Activated T-helper 1 cell treated with anti-CD3 and anti-CD28 coated beads, Interleukin-12 subunit alpha, Interleukin-12 subunit beta, Interleukin-2, Interleukin-4 antibody, amounts not matched to agents 30 ng/mL and 10 ng/mL and 1 ng/mL, durations not matched to agents 14 hours and 24 hours and 36 hours (primary cell): ENCODE results near the gene VCAN. TPM values are rescaled to one million over a fixed set of nuclear protein-coding genes. Genes with fewer than 3 reads are reported as not detected.

Source experiments
- DNase-seq: peaks from one replicate; pipeline ENCODE4 v3.0.0; 2021; ENCODE audit warnings: low spot score
- H3K27ac Mint-ChIP-seq: one replicate; pipeline ENCODE4 v1.8.0; 2021; ENCODE audit warnings: mild to moderate bottlenecking, mixed read lengths
- H3K27me3 Mint-ChIP-seq: one replicate; pipeline ENCODE4 v1.8.0; 2022; ENCODE audit warnings: mild to moderate bottlenecking, moderate library complexity, mixed read lengths; ENCODE audit not compliant: insufficient read depth
- H3K36me3 Mint-ChIP-seq: one replicate; pipeline ENCODE4 v1.8.0; 2021; ENCODE audit warnings: low read depth, mixed read lengths
- H3K4me1 Mint-ChIP-seq: one replicate; pipeline ENCODE4 v1.8.0; 2021; ENCODE audit warnings: low read depth, mixed read lengths
- H3K4me3 Mint-ChIP-seq: one replicate; pipeline ENCODE4 v1.8.0; 2021; ENCODE audit warnings: mild to moderate bottlenecking, moderate library complexity, mixed read lengths
- H3K9me3 Mint-ChIP-seq: one replicate; pipeline ENCODE4 v1.8.0; 2021; ENCODE audit warnings: mixed read lengths
- intact Hi-C: fragments of 100-400 bp; cut with micrococcal nuclease; formaldehyde crosslinking; loops from one replicate; pipeline ENCODE4 v1.15.1; 2024
- total RNA-seq: library from RNA; stranded (reverse); gene quantifications from 2 replicates; pipeline ENCODE4 v1.2.3, GENCODE V29; 2022

VCAN gene
- total RNA-seq, 1 donor from 2014 or later = 0.05 TPM

DNA sequence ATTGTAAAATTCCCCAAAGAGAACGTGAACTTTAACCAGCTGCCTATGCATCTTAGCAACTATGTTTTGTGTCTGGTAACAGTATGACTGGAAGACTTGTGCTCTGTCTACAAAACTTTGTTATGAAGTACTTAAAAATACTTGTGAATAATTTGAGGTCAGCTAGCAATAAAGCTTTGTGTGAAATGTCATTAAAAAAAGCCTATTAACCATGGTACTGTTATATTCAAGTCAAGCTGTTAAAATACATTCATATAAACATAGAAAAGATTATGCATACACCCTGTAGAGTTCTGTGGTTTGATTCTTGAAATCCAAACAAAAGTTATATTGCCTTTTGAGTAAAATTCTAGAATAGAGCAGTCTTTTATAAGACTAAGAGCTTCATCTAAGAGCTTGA lies 60.1 kb downstream of the VCAN start:
- intact Hi-C loops = no loop called here
- Mint-ChIP-seq H3K27ac (no peak overlapping the region), H3K4me1 (no peaks in the 10 kb centered on the region), H3K4me3 (no peak overlapping the region), H3K36me3 (no peaks in the 10 kb centered on the region), H3K27me3 (peaks cover 10% of the 10 kb centered on the region), H3K9me3 (no peaks in the 10 kb centered on the region)
- DNase-seq = no peak

DNA sequence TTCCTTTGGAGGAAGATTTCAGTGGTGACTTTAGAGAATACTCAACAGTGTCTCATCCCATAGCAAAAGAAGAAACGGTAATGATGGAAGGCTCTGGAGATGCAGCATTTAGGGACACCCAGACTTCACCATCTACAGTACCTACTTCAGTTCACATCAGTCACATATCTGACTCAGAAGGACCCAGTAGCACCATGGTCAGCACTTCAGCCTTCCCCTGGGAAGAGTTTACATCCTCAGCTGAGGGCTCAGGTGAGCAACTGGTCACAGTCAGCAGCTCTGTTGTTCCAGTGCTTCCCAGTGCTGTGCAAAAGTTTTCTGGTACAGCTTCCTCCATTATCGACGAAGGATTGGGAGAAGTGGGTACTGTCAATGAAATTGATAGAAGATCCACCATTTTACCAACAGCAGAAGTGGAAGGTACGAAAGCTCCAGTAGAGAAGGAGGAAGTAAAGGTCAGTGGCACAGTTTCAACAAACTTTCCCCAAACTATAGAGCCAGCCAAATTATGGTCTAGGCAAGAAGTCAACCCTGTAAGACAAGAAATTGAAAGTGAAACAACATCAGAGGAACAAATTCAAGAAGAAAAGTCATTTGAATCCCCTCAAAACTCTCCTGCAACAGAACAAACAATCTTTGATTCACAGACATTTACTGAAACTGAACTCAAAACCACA lies 67.4 kb downstream of the VCAN start:
- peaks cover 2% of the 10 kb centered on the region for H3K27me3 Mint-ChIP-seq
- intact Hi-C loops = no loop called here
- H3K4me3 Mint-ChIP-seq = peak overlapping the region; percentile 3
- no peak for DNase-seq
- H3K4me1 Mint-ChIP-seq = peaks cover 10% of the 10 kb centered on the region
- H3K36me3 Mint-ChIP-seq = no peaks in the 10 kb centered on the region
- H3K27ac Mint-ChIP-seq = no peak overlapping the region
- H3K9me3 Mint-ChIP-seq = peaks cover 4% of the 10 kb centered on the region

DNA sequence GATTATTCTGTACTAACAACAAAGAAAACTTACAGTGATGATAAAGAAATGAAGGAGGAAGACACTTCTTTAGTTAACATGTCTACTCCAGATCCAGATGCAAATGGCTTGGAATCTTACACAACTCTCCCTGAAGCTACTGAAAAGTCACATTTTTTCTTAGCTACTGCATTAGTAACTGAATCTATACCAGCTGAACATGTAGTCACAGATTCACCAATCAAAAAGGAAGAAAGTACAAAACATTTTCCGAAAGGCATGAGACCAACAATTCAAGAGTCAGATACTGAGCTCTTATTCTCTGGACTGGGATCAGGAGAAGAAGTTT lies 67.9 kb downstream of the VCAN start:
- peaks cover 10% of the 10 kb centered on the region for H3K4me1 Mint-ChIP-seq
- peaks cover 4% of the 10 kb centered on the region for H3K9me3 Mint-ChIP-seq
- H3K4me3 Mint-ChIP-seq = peak overlapping the region; percentile 3
- no peak for DNase-seq
- no peaks in the 10 kb centered on the region for H3K36me3 Mint-ChIP-seq
- peaks cover 2% of the 10 kb centered on the region for H3K27me3 Mint-ChIP-seq
- H3K27ac Mint-ChIP-seq = no peak overlapping the region
- intact Hi-C loops = no loop called here

DNA sequence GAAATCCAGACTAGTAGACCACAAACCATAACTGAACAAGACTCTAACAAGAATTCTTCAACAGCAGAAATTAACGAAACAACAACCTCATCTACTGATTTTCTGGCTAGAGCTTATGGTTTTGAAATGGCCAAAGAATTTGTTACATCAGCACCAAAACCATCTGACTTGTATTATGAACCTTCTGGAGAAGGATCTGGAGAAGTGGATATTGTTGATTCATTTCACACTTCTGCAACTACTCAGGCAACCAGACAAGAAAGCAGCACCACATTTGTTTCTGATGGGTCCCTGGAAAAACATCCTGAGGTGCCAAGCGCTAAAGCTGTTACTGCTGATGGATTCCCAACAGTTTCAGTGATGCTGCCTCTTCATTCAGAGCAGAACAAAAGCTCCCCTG lies 68.6 kb downstream of the VCAN start:
- Mint-ChIP-seq H3K27ac (no peak overlapping the region), H3K36me3 (no peaks in the 10 kb centered on the region), H3K4me1 (peaks cover 10% of the 10 kb centered on the region), H3K27me3 (peaks cover under 1% of the 10 kb centered on the region), H3K9me3 (peaks cover 4% of the 10 kb centered on the region), H3K4me3 (no peak overlapping the region)
- DNase-seq = no peak
- intact Hi-C loops = no loop called here

DNA sequence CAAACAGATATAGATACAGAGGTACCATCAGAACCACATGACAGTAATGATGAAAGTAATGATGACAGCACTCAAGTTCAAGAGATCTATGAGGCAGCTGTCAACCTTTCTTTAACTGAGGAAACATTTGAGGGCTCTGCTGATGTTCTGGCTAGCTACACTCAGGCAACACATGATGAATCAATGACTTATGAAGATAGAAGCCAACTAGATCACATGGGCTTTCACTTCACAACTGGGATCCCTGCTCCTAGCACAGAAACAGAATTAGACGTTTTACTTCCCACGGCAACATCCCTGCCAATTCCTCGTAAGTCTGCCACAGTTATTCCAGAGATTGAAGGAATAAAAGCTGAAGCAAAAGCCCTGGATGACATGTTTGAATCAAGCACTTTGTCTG lies 69.2 kb downstream of the VCAN start:
- no peaks in the 10 kb centered on the region for H3K36me3 Mint-ChIP-seq
- H3K4me3 Mint-ChIP-seq = no peak overlapping the region
- peaks cover 10% of the 10 kb centered on the region for H3K4me1 Mint-ChIP-seq
- no peaks in the 10 kb centered on the region for H3K27me3 Mint-ChIP-seq
- H3K9me3 Mint-ChIP-seq = peaks cover 4% of the 10 kb centered on the region
- no peak overlapping the region for H3K27ac Mint-ChIP-seq
- intact Hi-C loops = no loop called here
- no peak for DNase-seq

DNA sequence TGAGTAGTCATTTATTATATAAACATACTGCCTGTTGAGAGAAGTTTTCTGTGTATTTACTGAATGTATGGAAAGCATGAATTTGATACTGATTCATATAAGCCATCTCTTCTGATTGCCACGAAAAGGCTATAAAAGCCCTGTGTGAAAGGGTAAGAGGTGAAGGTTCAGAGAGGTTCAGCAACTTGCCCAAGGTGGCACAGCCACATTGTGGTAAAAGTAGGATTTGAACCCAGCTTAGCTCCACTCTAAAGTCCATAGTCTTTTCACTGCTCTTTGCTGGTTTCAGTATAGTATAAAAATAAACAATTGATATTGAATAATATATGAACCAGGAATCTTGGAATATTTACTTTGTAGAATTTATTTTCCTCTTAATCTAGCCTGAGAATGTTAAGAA lies 71.3 kb downstream of the VCAN start:
- Mint-ChIP-seq H3K36me3 (no peaks in the 10 kb centered on the region), H3K27me3 (peaks cover 2% of the 10 kb centered on the region), H3K27ac (no peak overlapping the region), H3K4me1 (peaks cover 10% of the 10 kb centered on the region), H3K4me3 (no peak overlapping the region), H3K9me3 (peaks cover 2% of the 10 kb centered on the region)
- intact Hi-C loops = no loop called here
- DNase-seq = no peak

DNA sequence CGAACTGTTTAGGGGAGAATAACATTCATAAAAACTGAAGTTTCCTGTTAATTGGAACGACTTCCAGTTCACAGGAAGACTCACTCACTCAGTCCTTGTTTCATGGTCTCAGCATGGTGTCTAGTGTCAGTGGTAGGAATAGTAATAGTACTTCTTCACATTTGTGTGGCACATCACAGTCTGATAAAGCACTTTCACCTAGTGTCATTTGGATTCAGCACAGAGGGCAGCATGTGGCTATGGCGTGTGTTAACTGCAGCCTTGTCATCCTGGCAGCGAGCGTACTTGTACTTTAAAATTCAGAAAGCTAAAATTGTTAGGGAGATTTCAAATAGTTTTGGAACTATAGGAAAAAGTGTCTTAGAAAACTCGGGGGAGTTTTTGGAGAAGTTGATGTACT lies 72.4 kb downstream of the VCAN start:
- H3K4me3 Mint-ChIP-seq = no peak overlapping the region
- H3K27ac Mint-ChIP-seq = no peak overlapping the region
- intact Hi-C loops = no loop called here
- H3K36me3 Mint-ChIP-seq = no peaks in the 10 kb centered on the region
- H3K4me1 Mint-ChIP-seq = peaks cover 8% of the 10 kb centered on the region
- H3K9me3 Mint-ChIP-seq = no peaks in the 10 kb centered on the region
- no peak for DNase-seq
- peaks cover 2% of the 10 kb centered on the region for H3K27me3 Mint-ChIP-seq

DNA sequence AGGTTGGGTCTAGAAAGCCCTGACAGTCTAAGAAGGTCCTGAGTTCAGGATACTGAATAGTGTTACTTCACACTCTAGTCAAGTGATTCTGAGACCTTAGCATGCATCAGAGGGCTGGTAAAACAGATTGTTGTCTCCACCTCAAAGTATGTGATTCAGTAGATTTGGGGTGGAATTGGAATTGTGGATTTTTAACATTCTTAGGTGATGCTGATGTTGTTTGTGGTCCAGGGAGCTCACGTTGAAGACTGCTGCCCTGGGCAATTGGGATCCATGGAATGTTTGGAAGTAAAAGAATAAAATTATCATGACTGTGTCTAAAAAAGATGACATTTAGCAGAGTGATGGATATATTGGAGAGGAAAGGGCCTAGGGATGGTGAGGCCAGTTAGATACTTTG lies 75.6 kb downstream of the VCAN start:
- no peak overlapping the region for H3K27ac Mint-ChIP-seq
- H3K9me3 Mint-ChIP-seq = no peaks in the 10 kb centered on the region
- intact Hi-C loops = no loop called here
- peaks cover 3% of the 10 kb centered on the region for H3K27me3 Mint-ChIP-seq
- no peak for DNase-seq
- no peaks in the 10 kb centered on the region for H3K36me3 Mint-ChIP-seq
- H3K4me1 Mint-ChIP-seq = no peaks in the 10 kb centered on the region
- H3K4me3 Mint-ChIP-seq = no peak overlapping the region

DNA sequence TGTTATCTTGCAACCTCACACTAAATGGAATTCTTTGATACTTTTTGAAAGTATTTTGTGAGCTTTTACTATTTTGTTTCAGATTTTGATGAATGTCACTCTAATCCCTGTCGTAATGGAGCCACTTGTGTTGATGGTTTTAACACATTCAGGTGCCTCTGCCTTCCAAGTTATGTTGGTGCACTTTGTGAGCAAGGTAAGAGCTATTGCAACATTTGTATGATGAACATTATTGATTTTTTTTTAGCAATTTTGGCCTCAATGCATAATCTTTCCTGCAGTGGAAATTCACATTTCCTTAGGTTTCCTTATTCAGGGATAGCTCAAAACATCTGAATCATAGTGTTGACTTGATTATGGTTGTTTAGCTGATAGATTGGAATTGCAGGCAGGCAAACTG lies 76.3 kb downstream of the VCAN start:
- Mint-ChIP-seq H3K27ac (no peak overlapping the region), H3K4me3 (no peak overlapping the region), H3K36me3 (no peaks in the 10 kb centered on the region), H3K4me1 (no peaks in the 10 kb centered on the region), H3K27me3 (peaks cover 3% of the 10 kb centered on the region), H3K9me3 (no peaks in the 10 kb centered on the region)
- intact Hi-C loops = no loop called here
- DNase-seq = no peak

DNA sequence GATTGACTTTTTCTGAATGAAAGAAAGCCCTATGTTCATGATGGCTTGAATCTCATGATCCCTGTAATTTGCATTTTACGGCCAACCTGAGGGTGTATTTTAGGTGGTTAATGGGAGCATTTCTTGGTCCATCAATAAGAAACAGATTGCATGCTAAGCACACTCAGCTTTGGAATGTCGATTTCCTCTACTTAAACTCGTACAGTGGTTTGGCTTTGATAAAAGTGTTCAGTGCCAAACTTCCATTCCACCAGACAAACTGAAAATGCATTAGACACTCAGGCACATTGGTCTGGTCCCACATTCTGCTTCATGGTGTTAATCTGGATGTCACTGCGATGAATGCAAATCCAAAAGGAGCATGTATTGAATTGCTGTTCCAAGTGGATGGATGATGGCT lies 77.0 kb downstream of the VCAN start:
- H3K27me3 Mint-ChIP-seq = peaks cover 3% of the 10 kb centered on the region
- H3K9me3 Mint-ChIP-seq = no peaks in the 10 kb centered on the region
- H3K36me3 Mint-ChIP-seq = no peaks in the 10 kb centered on the region
- no peak overlapping the region for H3K4me3 Mint-ChIP-seq
- DNase-seq = no peak
- H3K27ac Mint-ChIP-seq = no peak overlapping the region
- H3K4me1 Mint-ChIP-seq = no peaks in the 10 kb centered on the region
- intact Hi-C loops = no loop called here

DNA sequence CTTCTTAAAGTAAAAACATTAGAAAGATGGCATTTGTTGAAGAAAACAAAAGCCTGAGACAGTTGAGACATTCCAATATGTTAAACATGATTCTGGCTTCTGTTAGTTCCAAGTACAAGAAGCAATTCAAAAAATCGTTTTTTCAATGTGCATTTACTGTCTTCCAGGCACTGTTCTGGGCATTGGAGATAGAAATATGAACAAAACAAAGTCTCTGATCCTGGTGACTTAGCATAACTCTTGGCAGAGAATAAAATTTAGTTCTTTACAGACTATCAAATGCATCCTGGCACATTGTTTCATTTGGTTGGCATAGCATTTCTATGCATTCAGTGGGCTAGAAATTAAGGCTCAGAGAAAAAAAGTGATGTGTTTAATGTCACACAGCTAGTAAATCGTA lies 77.5 kb downstream of the VCAN start:
- Mint-ChIP-seq H3K36me3 (no peaks in the 10 kb centered on the region), H3K4me3 (no peak overlapping the region), H3K27me3 (peaks cover 3% of the 10 kb centered on the region), H3K4me1 (no peaks in the 10 kb centered on the region), H3K27ac (no peak overlapping the region), H3K9me3 (no peaks in the 10 kb centered on the region)
- intact Hi-C loops = no loop called here
- no peak for DNase-seq

DNA sequence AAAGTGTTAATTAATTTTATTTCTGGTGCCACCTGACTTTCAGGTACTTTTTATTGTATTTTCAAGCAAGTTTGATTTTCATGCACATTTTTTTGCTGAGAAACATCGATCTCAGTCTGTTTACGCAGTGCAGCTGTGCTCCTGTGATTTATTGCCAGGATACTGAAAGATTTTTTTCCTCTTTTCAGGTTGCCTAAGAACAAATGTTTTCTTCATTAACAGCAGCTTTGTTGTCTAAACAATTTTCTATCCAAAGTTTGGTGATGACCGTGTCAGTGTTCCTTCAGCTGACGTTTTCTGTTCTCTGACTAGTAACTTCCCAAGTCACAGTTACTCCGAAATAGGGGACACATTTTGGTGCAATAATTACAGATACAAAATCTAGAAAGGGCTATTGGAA lies 78.1 kb downstream of the VCAN start:
- intact Hi-C loops = no loop called here
- H3K9me3 Mint-ChIP-seq = no peaks in the 10 kb centered on the region
- no peak overlapping the region for H3K4me3 Mint-ChIP-seq
- H3K4me1 Mint-ChIP-seq = no peaks in the 10 kb centered on the region
- H3K27me3 Mint-ChIP-seq = peaks cover 3% of the 10 kb centered on the region
- H3K36me3 Mint-ChIP-seq = no peaks in the 10 kb centered on the region
- DNase-seq = no peak
- no peak overlapping the region for H3K27ac Mint-ChIP-seq

DNA sequence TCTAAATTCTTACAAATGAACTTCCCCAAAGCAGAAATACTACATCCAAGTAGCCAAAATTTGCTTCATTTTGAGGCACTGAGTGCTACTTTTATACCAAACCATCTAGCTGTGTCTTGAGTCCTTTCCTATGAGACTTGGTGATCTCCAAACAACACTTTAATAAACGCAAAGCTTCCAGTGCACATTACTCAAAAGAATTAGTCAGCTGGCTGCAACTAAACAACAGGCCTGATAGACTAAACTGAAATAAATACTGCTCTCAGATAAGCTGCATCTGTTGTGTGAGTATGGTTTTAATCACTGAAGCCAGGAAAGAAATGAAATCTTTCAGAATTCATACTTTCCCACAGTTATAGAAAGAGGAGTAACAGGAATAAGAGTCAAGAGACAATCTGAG lies 80.3 kb downstream of the VCAN start:
- no peaks in the 10 kb centered on the region for H3K4me1 Mint-ChIP-seq
- no peaks in the 10 kb centered on the region for H3K9me3 Mint-ChIP-seq

DNA sequence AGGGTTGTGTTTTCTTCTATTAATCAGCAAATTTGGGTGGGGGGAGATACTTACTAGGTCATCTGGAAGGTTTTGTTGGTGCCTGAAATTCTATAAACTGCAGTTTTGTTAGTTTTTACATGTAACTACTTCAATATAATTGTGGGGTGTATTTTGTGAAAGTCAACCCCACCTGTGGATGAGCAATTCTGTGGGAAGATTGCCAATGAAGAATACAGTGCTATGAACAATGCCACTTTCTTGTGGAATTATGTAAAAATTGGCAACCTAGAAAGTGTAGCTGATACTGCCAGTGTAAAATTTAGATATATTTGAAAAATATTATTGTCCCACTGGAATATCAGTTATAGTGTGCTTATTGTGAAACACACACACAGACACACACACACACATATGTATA lies 80.7 kb downstream of the VCAN start:
- H3K4me3 Mint-ChIP-seq = no peak overlapping the region
- H3K36me3 Mint-ChIP-seq = no peaks in the 10 kb centered on the region
- no peak overlapping the region for H3K27ac Mint-ChIP-seq
- intact Hi-C loops = no loop called here
- DNase-seq = no peak
- H3K27me3 Mint-ChIP-seq = peaks cover 8% of the 10 kb centered on the region
- no peaks in the 10 kb centered on the region for H3K9me3 Mint-ChIP-seq
- H3K4me1 Mint-ChIP-seq = no peaks in the 10 kb centered on the region

More for the DNA sequence above, 80.3 kb downstream of the VCAN start:
- peaks cover 7% of the 10 kb centered on the region for H3K27me3 Mint-ChIP-seq
- H3K4me3 Mint-ChIP-seq = no peak overlapping the region
- intact Hi-C loops = no loop called here
- H3K36me3 Mint-ChIP-seq = no peaks in the 10 kb centered on the region
- H3K27ac Mint-ChIP-seq = no peak overlapping the region
- no peak for DNase-seq
